Neural crest cell (in vitro differentiated cells): ENCODE data around the gene SEPTIN5. TPM values are rescaled to one million over a fixed set of nuclear protein-coding genes. Genes with fewer than 3 reads are reported as not detected.

ENCODE experiments used
- DNase-seq: peaks from one replicate; pipeline ENCODE4 v3.0.0; 2021; ENCODE audit warnings: low read depth, mixed read lengths, low spot score
- H3K27ac Mint-ChIP-seq: one replicate; pipeline ENCODE4 v1.8.0; 2021; ENCODE audit warnings: mild to moderate bottlenecking, mixed read lengths; ENCODE audit not compliant: unreplicated experiment
- H3K27me3 Mint-ChIP-seq: 2 replicates; pipeline ENCODE4 v1.8.0; 2021; ENCODE audit warnings: low read depth, mild to moderate bottlenecking, mixed read lengths
- H3K36me3 Mint-ChIP-seq: 2 replicates; pipeline ENCODE4 v1.8.0; 2021; ENCODE audit warnings: low read depth, mild to moderate bottlenecking, mixed read lengths
- H3K4me1 Mint-ChIP-seq: 2 replicates; pipeline ENCODE4 v1.8.0; 2021; ENCODE audit warnings: mixed read lengths
- H3K4me3 Mint-ChIP-seq: one replicate; pipeline ENCODE4 v1.8.0; 2021; ENCODE audit warnings: mild to moderate bottlenecking, mixed read lengths
- H3K9me3 Mint-ChIP-seq: 2 replicates; pipeline ENCODE4 v1.8.0; 2021; ENCODE audit warnings: mixed read lengths
- CTCF ChIP-seq: fragments of 200-600 bp; sonication (generic); conservative IDR thresholded peaks from 2 replicates; pipeline ENCODE4 v1.5.0; 2021; ENCODE audit warnings: antibody characterized with exemption, mild to moderate bottlenecking
- total RNA-seq: library from RNA; stranded (reverse); gene quantifications from 2 replicates; pipeline ENCODE4 v1.2.1, GENCODE V29; 2021

Gene SEPTIN5
- total RNA-seq, 1 donor from 2014 or later, result 30.2 TPM

- Mint-ChIP-seq H3K27me3 (peaks cover 64% of the 10 kb centered on the region), H3K4me3 (no peak overlapping the region), H3K9me3 (no peaks in the 10 kb centered on the region), H3K36me3 (no peaks in the 10 kb centered on the region), H3K27ac (no peak overlapping the region), H3K4me1 (peaks cover 4% of the 10 kb centered on the region)
- DNase-seq, result no peak
- TF ChIP-seq CTCF, result no peak
Measured at GRCh38 chr22:19753090-19753842, 39.0 kb downstream of the SEPTIN5 start.

- DNase-seq, result no peak
- H3K9me3 Mint-ChIP-seq, result no peaks in the 10 kb centered on the region
Measured at GRCh38 chr22:19753996-19754700, 39.8 kb downstream of the SEPTIN5 start.

GRCh38 chr22:19754701-19755144 lies 40.4 kb downstream of the SEPTIN5 start:
- Mint-ChIP-seq H3K27ac (no peak overlapping the region), H3K4me1 (peaks cover 4% of the 10 kb centered on the region), H3K27me3 (peaks cover 76% of the 10 kb centered on the region), H3K4me3 (no peak overlapping the region), H3K36me3 (no peaks in the 10 kb centered on the region), H3K9me3 (no peaks in the 10 kb centered on the region)
- no peak for DNase-seq
- no peak for TF ChIP-seq CTCF

More at GRCh38 chr22:19753996-19754700, 39.8 kb downstream of the SEPTIN5 start:
- TF ChIP-seq CTCF, result no peak
- H3K27me3 Mint-ChIP-seq, result peaks cover 72% of the 10 kb centered on the region
- no peak overlapping the region for H3K4me3 Mint-ChIP-seq
- no peaks in the 10 kb centered on the region for H3K36me3 Mint-ChIP-seq
- H3K27ac Mint-ChIP-seq, result no peak overlapping the region
- H3K4me1 Mint-ChIP-seq, result no peaks in the 10 kb centered on the region

GRCh38 chr22:19755145-19755710 lies 40.9 kb downstream of the SEPTIN5 start:
- Mint-ChIP-seq H3K9me3 (no peaks in the 10 kb centered on the region), H3K27ac (no peak overlapping the region), H3K27me3 (peaks cover 81% of the 10 kb centered on the region), H3K4me1 (peaks cover 9% of the 10 kb centered on the region), H3K36me3 (no peaks in the 10 kb centered on the region), H3K4me3 (no peak overlapping the region)
- DNase-seq, result no peak
- TF ChIP-seq CTCF, result no peak

GRCh38 chr22:19755722-19756287 lies 41.5 kb downstream of the SEPTIN5 start:
- no peak overlapping the region for H3K27ac Mint-ChIP-seq
- TF ChIP-seq CTCF, result no peak
- H3K4me1 Mint-ChIP-seq, result peaks cover 11% of the 10 kb centered on the region
- DNase-seq, result no peak
- H3K9me3 Mint-ChIP-seq, result no peaks in the 10 kb centered on the region
- no peaks in the 10 kb centered on the region for H3K36me3 Mint-ChIP-seq
- H3K4me3 Mint-ChIP-seq, result no peak overlapping the region
- peaks cover 83% of the 10 kb centered on the region for H3K27me3 Mint-ChIP-seq
